Uterus (tissue), 2 donors: ENCODE measurements around the gene RAD51B.

Source experiments
- POLR2A ChIP-seq, 2 donors: fragments of 450-650 bp; IDR thresholded peaks; one replicate each; pipeline ENCODE4 v1.6.1; 2016; ENCODE audit warnings: antibody characterized with exemption in 2 of 2, mild to moderate bottlenecking in 1 of 2, moderate library complexity in 1 of 2
- TF ChIP-seq, protein P1 (sequence below), 4 experiments: fragments of 200-600 bp in 2 of 4; fragments of 450-650 bp in 2 of 4; sonication (generic) in 2 of 4; IDR thresholded peaks; one replicate each; pipeline ENCODE4 v1.5.1; 2016 to 2019; ENCODE audit warnings: antibody characterized with exemption in 4 of 4, mild to moderate bottlenecking in 2 of 4, moderate library complexity in 1 of 4

- no peak for TF ChIP-seq POLR2A (IDR thresholded peaks at IDR 0.05)
- TF ChIP-seq, protein P1, sequence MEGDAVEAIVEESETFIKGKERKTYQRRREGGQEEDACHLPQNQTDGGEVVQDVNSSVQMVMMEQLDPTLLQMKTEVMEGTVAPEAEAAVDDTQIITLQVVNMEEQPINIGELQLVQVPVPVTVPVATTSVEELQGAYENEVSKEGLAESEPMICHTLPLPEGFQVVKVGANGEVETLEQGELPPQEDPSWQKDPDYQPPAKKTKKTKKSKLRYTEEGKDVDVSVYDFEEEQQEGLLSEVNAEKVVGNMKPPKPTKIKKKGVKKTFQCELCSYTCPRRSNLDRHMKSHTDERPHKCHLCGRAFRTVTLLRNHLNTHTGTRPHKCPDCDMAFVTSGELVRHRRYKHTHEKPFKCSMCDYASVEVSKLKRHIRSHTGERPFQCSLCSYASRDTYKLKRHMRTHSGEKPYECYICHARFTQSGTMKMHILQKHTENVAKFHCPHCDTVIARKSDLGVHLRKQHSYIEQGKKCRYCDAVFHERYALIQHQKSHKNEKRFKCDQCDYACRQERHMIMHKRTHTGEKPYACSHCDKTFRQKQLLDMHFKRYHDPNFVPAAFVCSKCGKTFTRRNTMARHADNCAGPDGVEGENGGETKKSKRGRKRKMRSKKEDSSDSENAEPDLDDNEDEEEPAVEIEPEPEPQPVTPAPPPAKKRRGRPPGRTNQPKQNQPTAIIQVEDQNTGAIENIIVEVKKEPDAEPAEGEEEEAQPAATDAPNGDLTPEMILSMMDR (IDR thresholded peaks at IDR 0.05): no peak
Measured at GRCh38 chr14:67820428-67820971, 921 bp downstream of the RAD51B start.
